Neutrophil (primary cell): ENCODE results near the gene IL20RB.

Source experiments
- H3K27ac ChIP-seq: fragments of 200-600 bp; sonication (generic); 2 replicates; pipeline ENCODE4 v1.5.1; 2016; ENCODE audit warnings: mild to moderate bottlenecking, moderate library complexity
- H3K27me3 ChIP-seq: fragments of 200-600 bp; sonication (generic); 2 replicates; pipeline ENCODE4 v1.6.0; 2016; ENCODE audit warnings: mild to moderate bottlenecking
- H3K36me3 ChIP-seq: fragments of 200-600 bp; sonication (generic); 2 replicates; pipeline ENCODE4 v1.5.1; 2017
- H3K4me1 ChIP-seq, 2 experiments: fragments of 200-600 bp in 1 of 2; sonication (generic) in 1 of 2; 1 replicate in 1 of 2; 2 replicates in 1 of 2; pipeline versions ENCODE4 v1.5.1 to v1.6.1; 2013 to 2016; ENCODE audit warnings: low read depth in 1 of 2, low read length in 1 of 2, mild to moderate bottlenecking in 1 of 2, moderate library complexity in 1 of 2; ENCODE audit not compliant: control insufficient read depth in 1 of 2, insufficient read depth in 1 of 2
- H3K4me3 ChIP-seq, 2 experiments: fragments of 200-600 bp in 1 of 2; sonication (generic) in 1 of 2; 1 replicate in 1 of 2; 2 replicates in 1 of 2; pipeline ENCODE4 v1.5.1; 2013 to 2016; ENCODE audit warnings: low read depth in 1 of 2, low read length in 1 of 2, mild to moderate bottlenecking in 1 of 2, moderate library complexity in 1 of 2
- H3K9me3 ChIP-seq: fragments of 200-600 bp; sonication (generic); 2 replicates; pipeline ENCODE4 v1.5.1; 2016
- TF ChIP-seq, protein P1 (sequence below): fragments of 200-600 bp; sonication (generic); IDR thresholded peaks from 2 replicates; pipeline ENCODE4 v1.5.1; 2016; ENCODE audit warnings: antibody characterized with exemption

The IL20RB gene

DNA sequence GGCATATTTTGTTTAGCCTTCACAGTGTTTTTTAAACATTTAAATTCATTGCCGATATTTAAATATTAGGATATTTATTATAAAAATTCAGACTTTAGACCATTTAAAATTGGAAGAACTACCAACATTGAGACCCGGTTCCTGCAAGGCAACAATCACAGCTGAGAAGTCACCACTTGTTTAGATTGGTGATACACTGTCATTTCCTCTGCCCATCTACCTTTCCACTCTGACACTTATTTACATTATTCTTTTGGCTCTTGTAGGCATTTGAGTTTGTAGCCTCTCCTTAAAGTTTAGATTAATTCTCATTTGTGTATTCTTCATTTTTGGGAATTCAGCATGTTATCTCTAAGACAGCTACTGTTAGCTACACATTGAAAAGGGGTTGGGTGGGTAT lies 10.3 kb upstream of the IL20RB start:
- Histone ChIP-seq H3K4me3 (no peak overlapping the region), H3K36me3 (peaks cover 10% of the 10 kb centered on the region), H3K27me3 (no peaks in the 10 kb centered on the region), H3K9me3 (no peaks in the 10 kb centered on the region), H3K4me1 (no peaks in the 10 kb centered on the region), H3K27ac (no peak overlapping the region)
- TF ChIP-seq, protein P1, sequence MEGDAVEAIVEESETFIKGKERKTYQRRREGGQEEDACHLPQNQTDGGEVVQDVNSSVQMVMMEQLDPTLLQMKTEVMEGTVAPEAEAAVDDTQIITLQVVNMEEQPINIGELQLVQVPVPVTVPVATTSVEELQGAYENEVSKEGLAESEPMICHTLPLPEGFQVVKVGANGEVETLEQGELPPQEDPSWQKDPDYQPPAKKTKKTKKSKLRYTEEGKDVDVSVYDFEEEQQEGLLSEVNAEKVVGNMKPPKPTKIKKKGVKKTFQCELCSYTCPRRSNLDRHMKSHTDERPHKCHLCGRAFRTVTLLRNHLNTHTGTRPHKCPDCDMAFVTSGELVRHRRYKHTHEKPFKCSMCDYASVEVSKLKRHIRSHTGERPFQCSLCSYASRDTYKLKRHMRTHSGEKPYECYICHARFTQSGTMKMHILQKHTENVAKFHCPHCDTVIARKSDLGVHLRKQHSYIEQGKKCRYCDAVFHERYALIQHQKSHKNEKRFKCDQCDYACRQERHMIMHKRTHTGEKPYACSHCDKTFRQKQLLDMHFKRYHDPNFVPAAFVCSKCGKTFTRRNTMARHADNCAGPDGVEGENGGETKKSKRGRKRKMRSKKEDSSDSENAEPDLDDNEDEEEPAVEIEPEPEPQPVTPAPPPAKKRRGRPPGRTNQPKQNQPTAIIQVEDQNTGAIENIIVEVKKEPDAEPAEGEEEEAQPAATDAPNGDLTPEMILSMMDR = no peak

DNA sequence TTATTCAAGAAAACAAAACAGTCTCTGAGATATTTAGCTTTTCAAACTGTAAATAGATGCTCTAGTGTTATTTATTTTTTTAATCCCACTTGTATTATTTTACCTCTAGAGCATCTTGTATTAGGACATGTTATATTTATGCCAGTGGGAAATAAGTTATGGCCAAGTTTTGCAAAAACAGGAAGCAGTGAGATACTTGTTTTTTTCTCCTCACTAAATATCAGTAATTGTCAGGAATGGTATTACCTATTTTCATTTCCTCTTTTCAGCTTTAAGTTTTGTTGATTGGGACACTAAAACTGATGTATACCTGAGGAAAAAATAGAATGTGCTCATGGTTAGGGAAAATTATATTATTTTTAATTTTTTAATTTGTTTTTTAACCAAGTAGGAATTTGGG lies 8.6 kb upstream of the IL20RB start:
- TF ChIP-seq, protein P1 = no peak
- H3K36me3 ChIP-seq = peaks cover 10% of the 10 kb centered on the region
- H3K4me3 ChIP-seq = no peak overlapping the region
- H3K27ac ChIP-seq = no peak overlapping the region
- H3K4me1 ChIP-seq = no peaks in the 10 kb centered on the region
- H3K9me3 ChIP-seq = no peaks in the 10 kb centered on the region
- no peaks in the 10 kb centered on the region for H3K27me3 ChIP-seq

DNA sequence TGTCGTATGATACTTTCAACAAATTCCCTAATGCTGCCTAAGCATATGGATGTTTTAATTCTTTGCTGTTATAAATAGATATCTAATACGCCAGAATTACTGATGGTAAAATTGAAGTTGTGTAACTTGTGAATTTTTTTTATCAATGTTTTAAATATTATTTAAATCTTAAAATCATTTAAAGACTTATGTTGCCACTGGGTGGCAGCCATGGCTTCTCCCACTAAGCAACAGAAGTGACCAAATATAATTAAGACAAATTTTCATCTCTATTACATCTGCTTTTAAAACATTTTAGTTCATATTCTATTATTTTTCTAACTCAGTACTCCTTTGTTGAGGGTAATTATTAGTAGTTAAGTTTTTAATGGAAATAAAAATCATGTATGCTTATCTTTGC lies 8.1 kb upstream of the IL20RB start:
- no peaks in the 10 kb centered on the region for H3K27me3 ChIP-seq
- H3K9me3 ChIP-seq = no peaks in the 10 kb centered on the region
- no peaks in the 10 kb centered on the region for H3K4me1 ChIP-seq
- H3K4me3 ChIP-seq = no peak overlapping the region
- TF ChIP-seq, protein P1 = no peak
- H3K36me3 ChIP-seq = peaks cover 10% of the 10 kb centered on the region
- H3K27ac ChIP-seq = no peak overlapping the region

DNA sequence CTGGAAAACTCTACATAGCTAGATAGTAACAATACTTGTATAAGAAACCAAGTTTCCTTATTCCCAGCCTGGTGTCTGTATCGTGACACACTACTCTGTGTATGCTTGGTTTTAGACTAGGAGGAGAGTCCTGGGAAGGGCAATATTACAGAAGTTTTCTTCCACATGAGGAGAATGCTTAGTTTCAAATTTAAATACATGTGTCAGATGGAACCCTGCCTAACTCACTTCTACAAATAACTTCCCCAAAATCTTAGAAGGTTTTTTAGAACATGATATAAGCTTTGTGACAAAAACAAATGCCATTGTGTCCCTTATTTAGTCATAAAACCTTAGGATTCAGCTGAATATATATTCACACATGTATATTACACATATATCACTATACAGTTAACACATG lies 7.2 kb upstream of the IL20RB start:
- no peak overlapping the region for H3K4me3 ChIP-seq
- TF ChIP-seq, protein P1 = no peak
- no peaks in the 10 kb centered on the region for H3K4me1 ChIP-seq
- peaks cover 8% of the 10 kb centered on the region for H3K36me3 ChIP-seq
- no peaks in the 10 kb centered on the region for H3K27me3 ChIP-seq
- H3K9me3 ChIP-seq = no peaks in the 10 kb centered on the region
- H3K27ac ChIP-seq = peak overlapping the region; percentile 1

DNA sequence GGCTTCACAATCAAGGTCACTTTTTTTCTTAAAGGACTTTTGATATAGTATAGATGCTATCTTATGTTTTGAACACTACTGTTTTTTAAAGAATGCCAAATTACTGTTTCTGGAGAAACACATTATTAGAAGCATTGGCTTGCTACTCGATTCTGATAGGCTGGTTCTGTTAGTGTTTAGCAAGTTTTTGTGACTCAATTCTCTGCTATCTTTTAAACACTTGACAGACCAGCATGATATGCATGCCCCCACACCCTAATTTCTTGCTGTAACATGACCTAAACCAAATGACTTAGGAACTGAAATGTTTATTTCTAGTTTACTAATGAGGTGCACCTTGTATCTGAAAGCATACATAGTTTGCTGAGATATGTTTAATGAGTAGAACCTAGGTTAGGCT lies 5.5 kb upstream of the IL20RB start:
- no peak overlapping the region for H3K27ac ChIP-seq
- no peaks in the 10 kb centered on the region for H3K4me1 ChIP-seq
- TF ChIP-seq, protein P1 = no peak
- no peaks in the 10 kb centered on the region for H3K9me3 ChIP-seq
- H3K36me3 ChIP-seq = no peaks in the 10 kb centered on the region
- no peaks in the 10 kb centered on the region for H3K27me3 ChIP-seq
- no peak overlapping the region for H3K4me3 ChIP-seq

DNA sequence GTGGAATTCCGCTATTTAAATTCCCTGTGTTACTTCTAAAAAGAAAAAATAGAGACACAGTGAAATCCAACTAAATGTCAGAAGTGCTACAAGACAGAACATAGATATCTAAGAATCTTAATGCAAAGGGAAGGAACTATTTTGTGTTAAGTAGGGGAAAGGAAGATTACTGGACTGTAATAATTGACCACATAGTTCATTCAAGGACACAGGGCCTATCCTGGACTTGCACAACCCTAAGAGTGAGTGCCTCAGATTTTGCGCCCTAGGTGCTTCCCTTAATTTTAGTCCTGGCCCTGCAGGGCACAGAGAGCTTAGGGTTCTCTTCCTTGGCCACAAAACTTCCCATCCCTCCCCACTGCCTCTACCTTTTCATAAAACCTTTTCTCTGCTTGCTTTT lies 3.5 kb upstream of the IL20RB start:
- Histone ChIP-seq H3K4me3 (no peak overlapping the region), H3K27me3 (no peaks in the 10 kb centered on the region), H3K36me3 (no peaks in the 10 kb centered on the region), H3K4me1 (no peaks in the 10 kb centered on the region), H3K27ac (no peak overlapping the region), H3K9me3 (no peaks in the 10 kb centered on the region)
- TF ChIP-seq, protein P1 = no peak
